Body of pancreas (tissue), 4 donors: ENCODE results near the gene GKN2.

Source experiments
- CTCF ChIP-seq, 7 experiments: fragments of 450-650 bp in 4 of 7; fragments of 200-600 bp in 3 of 7; sonication (generic) in 3 of 7; IDR thresholded peaks; one replicate each; pipeline ENCODE4 v1.5.1; 2016 to 2019; ENCODE audit warnings: antibody characterized with exemption in 7 of 7
- POLR2A ChIP-seq, 3 donors: fragments of 450-650 bp; IDR thresholded peaks; one replicate each; pipeline ENCODE4 v1.6.1; 2016; ENCODE audit warnings: antibody characterized with exemption in 3 of 3, mild to moderate bottlenecking in 2 of 3

- no peak for TF ChIP-seq POLR2A (IDR thresholded peaks at IDR 0.05)
- no peak for TF ChIP-seq CTCF (IDR thresholded peaks at IDR 0.05)
These were observed 41.0 kb upstream of the GKN2 start for GRCh38 chr2:68993660-68994059.
